Activated CD4-positive, alpha-beta T cell treated with anti-CD3 and anti-CD28 coated beads, Interleukin-2, amount 50 U/mL, for 4 hours (primary cell): ENCODE measurements around the gene NACC2.
A peak's percentile ranks its signal among the peaks of the same experiment; 100 is the strongest.
"Not testable (repeated sequence)": the region's sequence is repeated elsewhere in the genome, so short reads cannot be mapped to it uniquely, and the experiment has no call there.

Source experiments
- DNase-seq, 2 experiments: peaks; one replicate each; pipeline ENCODE4 v3.0.0-alpha.2; 2020

The NACC2 gene

GRCh38 chr9:135971111-135971766 is 123.8 kb downstream of the NACC2 start:
- DNase-seq, result no peak

DNA sequence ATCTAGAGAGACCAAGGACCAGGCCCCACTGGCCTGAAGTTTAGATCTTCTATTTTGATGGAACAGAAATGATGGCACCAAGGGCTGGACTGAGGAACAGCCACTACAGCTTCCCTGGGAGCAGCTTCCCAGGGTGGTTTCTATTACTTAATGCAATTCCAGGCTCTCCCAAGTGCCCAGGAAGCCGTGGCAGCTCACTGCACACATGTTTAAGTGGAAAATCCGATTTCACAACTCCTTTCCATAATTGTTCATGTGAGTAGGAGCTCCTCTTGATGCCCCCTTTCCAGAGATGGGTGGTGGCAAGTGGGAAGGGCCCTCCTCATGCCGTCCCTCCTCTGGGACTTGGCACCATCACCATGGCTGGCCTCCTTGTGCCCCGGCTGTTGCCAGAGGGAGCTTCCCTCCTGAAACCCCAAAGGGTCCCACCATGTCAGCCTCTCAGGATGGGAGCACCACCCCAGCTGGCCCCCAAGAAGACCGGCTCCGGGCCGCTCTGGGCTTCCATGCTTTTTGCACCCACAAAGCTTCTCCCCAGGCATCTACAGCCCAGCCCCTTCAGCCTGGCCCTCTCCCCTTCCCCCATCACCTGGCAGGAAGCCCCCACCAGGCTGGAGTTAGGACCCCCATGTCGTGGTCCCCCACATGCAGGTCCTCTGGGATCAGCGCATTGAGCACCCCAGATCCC is 124.8 kb downstream of the NACC2 start:
- no peak for DNase-seq

- no peak for DNase-seq
These were observed 125.9 kb downstream of the NACC2 start for GRCh38 chr9:135969064-135969683.

DNA sequence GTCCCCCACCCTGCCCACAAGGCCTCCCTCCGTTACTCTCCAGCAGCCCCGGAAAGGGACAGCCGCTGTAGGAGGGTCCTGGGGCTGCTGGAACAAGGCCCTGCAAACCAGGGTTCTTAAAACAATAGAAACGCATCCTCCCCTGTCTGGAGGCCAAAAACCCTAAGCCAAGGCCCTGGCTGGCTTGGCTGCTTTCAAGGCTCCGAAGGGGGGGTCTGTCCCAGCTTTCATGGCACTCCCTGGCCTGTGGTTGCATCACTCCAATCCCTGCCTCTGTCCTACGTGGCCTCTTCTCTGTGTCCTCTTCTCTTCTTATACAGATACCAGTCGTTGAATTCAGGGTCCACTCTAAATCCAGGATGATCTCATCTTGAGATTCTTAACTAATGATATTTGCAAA is 126.5 kb downstream of the NACC2 start:
- no peak for DNase-seq

- DNase-seq, result no peak
These were observed 127.0 kb downstream of the NACC2 start for GRCh38 chr9:135968083-135968476.

GRCh38 chr9:135966916-135967260 is 128.2 kb downstream of the NACC2 start:
- not testable (repeated sequence) for DNase-seq

- no peak for DNase-seq
These were observed 129.8 kb downstream of the NACC2 start for GRCh38 chr9:135965124-135965756.

DNA sequence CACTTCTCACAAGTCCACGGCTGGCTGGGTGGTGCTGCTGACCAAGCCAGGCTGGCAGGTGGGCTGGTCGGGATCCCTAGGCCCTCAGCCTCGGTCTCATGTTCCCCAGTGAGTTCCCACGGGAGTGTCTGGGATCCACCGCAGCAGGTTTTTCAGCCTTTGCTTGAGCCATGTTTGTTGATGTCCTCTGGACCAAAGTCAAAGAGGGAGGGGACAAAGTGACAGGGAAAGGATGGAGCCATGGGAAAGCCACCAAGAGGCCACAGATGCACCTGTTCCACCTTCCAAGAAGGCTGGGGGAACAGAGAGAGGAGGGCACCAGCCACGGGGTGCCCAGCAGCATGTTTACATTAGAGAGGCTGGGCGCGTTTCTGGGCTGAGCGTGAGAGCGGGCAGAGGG is 131.2 kb downstream of the NACC2 start:
- no peak for DNase-seq

DNA sequence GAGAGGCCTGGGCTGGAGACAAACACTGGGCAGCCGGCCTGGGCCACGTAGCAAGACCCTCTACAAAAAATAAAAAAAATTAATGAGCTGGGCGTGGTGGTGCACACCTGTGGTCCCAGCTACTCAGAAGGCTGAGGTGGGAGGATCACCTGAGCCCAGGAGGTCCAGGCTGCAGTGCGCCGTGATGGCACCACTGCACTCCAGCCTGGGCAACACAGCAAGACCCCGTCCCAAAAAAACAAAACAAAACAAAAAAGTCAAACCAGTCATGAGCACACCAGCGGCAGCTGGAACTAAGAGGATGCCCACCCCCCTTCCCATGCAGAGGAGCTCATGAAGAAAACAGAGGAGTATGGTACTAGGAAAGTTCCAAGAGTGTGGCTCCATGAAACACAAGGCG is 131.8 kb downstream of the NACC2 start:
- DNase-seq, result no peak

- no peak for DNase-seq
These were observed 132.3 kb downstream of the NACC2 start for GRCh38 chr9:135962696-135963307.

DNA sequence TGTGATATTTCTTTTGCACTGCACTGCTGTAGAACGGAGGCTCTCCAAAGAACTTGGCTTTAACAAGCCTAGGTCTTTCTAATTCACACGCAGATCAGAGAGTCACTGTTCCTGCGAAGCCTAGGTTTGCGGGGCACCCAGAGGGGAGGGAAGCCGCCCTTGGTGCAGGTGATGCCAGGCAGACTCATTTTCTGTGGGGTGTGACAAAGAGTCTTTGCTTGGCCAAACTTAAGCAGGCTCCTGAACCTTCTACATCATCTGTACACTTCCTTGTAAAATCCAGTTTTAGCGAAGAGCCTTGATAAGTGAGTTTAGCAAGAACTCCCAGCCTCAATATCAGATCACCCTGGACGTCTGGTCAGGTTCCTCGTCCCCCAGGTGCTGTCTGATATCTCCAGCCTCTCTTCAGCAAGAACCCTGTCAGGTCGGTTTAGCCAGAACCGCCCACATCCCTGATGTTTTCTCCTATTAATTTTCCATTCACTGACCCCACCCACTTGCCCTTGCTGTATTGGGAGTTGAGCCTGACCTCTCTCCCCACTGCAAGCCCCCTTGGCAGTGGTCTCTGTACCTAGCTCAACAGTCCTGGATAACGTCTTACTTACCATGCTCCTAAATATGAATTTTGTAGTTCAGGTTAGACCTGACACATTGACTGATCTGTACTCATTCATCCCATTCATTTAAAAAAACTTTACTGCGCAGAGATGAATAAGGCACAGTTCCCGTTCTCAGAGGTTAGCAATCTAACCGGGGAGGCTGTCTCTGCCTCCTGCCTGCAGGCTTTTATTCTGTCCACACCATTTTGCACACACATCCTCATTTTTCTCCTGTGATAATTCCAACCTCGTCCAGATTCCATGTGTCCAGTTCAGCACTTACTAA is 133.0 kb downstream of the NACC2 start:
- DNase-seq, result no peak

DNA sequence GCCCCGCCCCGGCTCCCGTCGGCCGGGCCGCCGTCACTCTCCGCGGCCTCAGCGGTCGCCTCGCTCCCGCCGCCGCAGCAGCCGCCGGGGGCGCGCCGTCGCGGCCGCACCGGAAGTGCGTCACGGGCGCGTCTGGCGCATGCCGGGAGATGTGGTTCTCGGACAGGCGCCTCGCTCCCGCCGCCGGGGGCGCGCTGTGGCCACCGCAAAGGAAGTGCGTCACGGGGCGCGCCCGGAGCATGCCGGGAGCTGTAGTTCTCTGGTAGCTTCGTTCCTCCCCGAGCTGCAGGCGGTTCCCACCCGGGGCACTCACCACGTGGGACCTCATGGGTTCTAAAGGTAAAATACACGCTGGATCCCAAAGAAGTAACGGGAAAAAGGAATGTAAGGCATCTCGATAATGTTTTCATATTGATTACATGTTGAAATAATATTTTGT is 133.8 kb downstream of the NACC2 start, which contains the start of gene UBAC1:
UBAC1 (minus strand) TSS at position 97 of the 439 bp plus-strand sequence. CDS start 211 bp downstream, outside the sequence.
- DNase-seq, result peak; percentile 93

- no peak for DNase-seq
These were observed 134.4 kb downstream of the NACC2 start for GRCh38 chr9:135960411-135961276.

- no peak for DNase-seq
These were observed 135.3 kb downstream of the NACC2 start for GRCh38 chr9:135959814-135960213.

DNA sequence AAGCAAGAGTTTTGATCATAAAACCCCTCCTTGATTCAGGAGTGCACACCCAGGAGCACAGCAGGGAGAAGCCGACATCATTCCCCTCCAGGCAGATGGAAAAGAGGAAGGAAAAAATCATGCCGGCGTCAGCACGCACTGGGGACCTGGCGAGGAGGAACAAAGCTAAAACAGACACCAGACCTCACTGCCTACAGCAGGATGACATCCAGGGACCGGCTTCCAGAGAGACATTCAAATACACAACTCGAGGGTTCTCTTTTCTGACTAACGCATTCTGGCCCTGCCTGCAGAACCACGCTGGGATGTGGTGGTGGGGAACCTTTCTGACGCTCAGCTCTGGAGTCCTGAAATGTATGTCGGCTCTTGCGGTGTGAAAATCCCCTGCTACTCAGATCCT is 136.6 kb downstream of the NACC2 start:
- DNase-seq, result no peak

- no peak for DNase-seq
These were observed 137.7 kb downstream of the NACC2 start for GRCh38 chr9:135957431-135957830.

- no peak for DNase-seq
These were observed 138.3 kb downstream of the NACC2 start for GRCh38 chr9:135956802-135957174.
